CD4-positive, alpha-beta T cell (primary cell): ENCODE results near the gene ITGB8. TPM values are rescaled to one million over a fixed set of nuclear protein-coding genes. Genes with fewer than 3 reads are reported as not detected.

ENCODE experiments used
- ATAC-seq: fragments of 200-7000 bp; cut with Tn5 transposase; one replicate; pipeline ENCODE4 v1.10.0; 2022; ENCODE audit warnings: mild to moderate bottlenecking; ENCODE audit not compliant: poor library complexity
- CTCF ChIA-PET: fragments of 350-600 bp; sonication (Branson Sonifier 250); formaldehyde crosslinking; loops from one replicate; lab custom pipeline; 2021; ENCODE audit warnings: antibody characterized with exemption, inconsistent platforms; lab: Charles Lee
- POLR2A ChIA-PET: fragments of 350-600 bp; sonication (Branson Sonifier 250); formaldehyde crosslinking; loops from one replicate; lab custom pipeline; 2021; ENCODE audit warnings: antibody characterized with exemption, inconsistent platforms; lab: Charles Lee
- DNase-seq, 14 experiments: peaks; one replicate each; pipeline ENCODE4 v3.0.0-alpha.2; 2013 to 2020; ENCODE audit warnings: mixed read lengths in 2 of 14
- H3K27ac ChIP-seq, 2 donors: one replicate each; pipeline versions ENCODE4 v1.5.1 to v1.7.0; 2013; ENCODE audit warnings: low read length in 2 of 2, low read depth in 1 of 2, mild to moderate bottlenecking in 1 of 2
- H3K27me3 ChIP-seq, 2 experiments: 1 replicate in 1 of 2; 2 replicates in 1 of 2; pipeline versions ENCODE4 v1.6.1 to v1.7.0; 2013; ENCODE audit warnings: low read length in 2 of 2, control low read depth in 1 of 2, mild to moderate bottlenecking in 1 of 2, moderate library complexity in 1 of 2; ENCODE audit not compliant: insufficient read depth in 2 of 2, control insufficient read depth in 1 of 2
- H3K36me3 ChIP-seq: one replicate; pipeline ENCODE4 v1.6.1; 2013; ENCODE audit warnings: low read length, control low read depth; ENCODE audit not compliant: insufficient read depth
- H3K4me1 ChIP-seq: one replicate; pipeline ENCODE4 v1.6.1; 2013; ENCODE audit warnings: low read length, control low read depth; ENCODE audit not compliant: insufficient read depth
- H3K4me3 ChIP-seq: one replicate; pipeline ENCODE4 v1.5.1; 2013; ENCODE audit warnings: mild to moderate bottlenecking, low read length, moderate library complexity
- H3K9me3 ChIP-seq, 2 experiments: 1 replicate in 1 of 2; 2 replicates in 1 of 2; pipeline versions ENCODE4 v1.6.1 to v1.7.0; 2013; ENCODE audit warnings: low read length in 2 of 2, mild to moderate bottlenecking in 2 of 2, control low read depth in 1 of 2, moderate library complexity in 1 of 2; ENCODE audit not compliant: control insufficient read depth in 1 of 2, insufficient read depth in 1 of 2
- H3K27ac Mint-ChIP-seq: one replicate; pipeline ENCODE4 v1.8.0; 2020; ENCODE audit warnings: mixed read lengths
- H3K27me3 Mint-ChIP-seq: one replicate; pipeline ENCODE4 v1.8.0; 2021; ENCODE audit warnings: mixed read lengths
- H3K36me3 Mint-ChIP-seq: one replicate; pipeline ENCODE4 v1.8.0; 2021; ENCODE audit warnings: low read depth, mixed read lengths
- H3K4me1 Mint-ChIP-seq: one replicate; pipeline ENCODE4 v1.8.0; 2021; ENCODE audit warnings: low read depth, mixed read lengths
- H3K4me3 Mint-ChIP-seq: one replicate; pipeline ENCODE4 v1.8.0; 2020; ENCODE audit warnings: mild to moderate bottlenecking, mixed read lengths
- H3K9me3 Mint-ChIP-seq: one replicate; pipeline ENCODE4 v1.8.0; 2020; ENCODE audit warnings: mixed read lengths
- CTCF ChIP-seq: fragments of 200-600 bp; IDR thresholded peaks from one replicate; pipeline ENCODE4 v1.8.0; 2022; ENCODE audit warnings: antibody characterized with exemption, mild to moderate bottlenecking
- intact Hi-C, 2 experiments: fragments of 100-400 bp; cut with DNase I in 1 of 2; cut with micrococcal nuclease in 1 of 2; formaldehyde crosslinking; loops; one replicate each; pipeline versions ENCODE4 v1.15.1 to v1.9.0; 2023 to 2025; cut with DNase I, micrococcal nuclease
- total RNA-seq, 174 experiments: library from RNA in 2 of 174; stranded (reverse) in 2 of 174; gene quantifications; one replicate each; pipeline ENCODE4 v1.2.3 and lab custom pipeline; 2021 to 2026

The ITGB8 gene
- total RNA-seq, 2 experiments from 2014 or later, result not detected

- no peak for ATAC-seq
- TF ChIP-seq CTCF, result no peak
These were observed 20.4 kb upstream of the ITGB8 start for GRCh38 chr7:20310301-20310700.

GRCh38 chr7:20310963-20311742, 19.5 kb upstream of the ITGB8 start:
- Histone ChIP-seq H3K27me3 (no peaks in the 10 kb centered on the region), H3K27ac (no peak overlapping the region), H3K9me3 (no peaks in the 10 kb centered on the region), H3K36me3 (no peaks in the 10 kb centered on the region), H3K4me1 (no peaks in the 10 kb centered on the region), H3K4me3 (no peak overlapping the region)
- intact Hi-C loops, result no loop called here
- Mint-ChIP-seq H3K36me3 (no peaks in the 10 kb centered on the region), H3K27me3 (no peaks in the 10 kb centered on the region), H3K4me3 (no peak overlapping the region), H3K9me3 (no peaks in the 10 kb centered on the region), H3K27ac (no peak overlapping the region), H3K4me1 (no peaks in the 10 kb centered on the region)
- peak in 2 of 14 experiments; percentile 20 to 30 for DNase-seq
- TF ChIP-seq CTCF, result no peak
- ChIA-PET POLR2A (no interaction called here), CTCF (no interaction called here)
- no peak for ATAC-seq

More at GRCh38 chr7:20310301-20310700, 20.4 kb upstream of the ITGB8 start:
- no peaks in the 10 kb centered on the region for H3K27me3 ChIP-seq
- no peak overlapping the region for H3K27ac Mint-ChIP-seq
- H3K9me3 ChIP-seq, result no peaks in the 10 kb centered on the region
- CTCF ChIA-PET, result no interaction called here
- no peaks in the 10 kb centered on the region for H3K27me3 Mint-ChIP-seq
- H3K27ac ChIP-seq, result no peak overlapping the region
- no peaks in the 10 kb centered on the region for H3K4me1 Mint-ChIP-seq
- no peaks in the 10 kb centered on the region for H3K9me3 Mint-ChIP-seq
- no peaks in the 10 kb centered on the region for H3K4me1 ChIP-seq
- no peaks in the 10 kb centered on the region for H3K36me3 ChIP-seq
- H3K4me3 Mint-ChIP-seq, result no peak overlapping the region
- no peaks in the 10 kb centered on the region for H3K36me3 Mint-ChIP-seq
- POLR2A ChIA-PET, result no interaction called here
- intact Hi-C loops, result no loop called here
- no peak overlapping the region for H3K4me3 ChIP-seq
- no peak for DNase-seq

- H3K36me3 Mint-ChIP-seq, result no peaks in the 10 kb centered on the region
These were observed 19.0 kb upstream of the ITGB8 start for GRCh38 chr7:20311743-20312042.

More at GRCh38 chr7:20311743-20312042, 19.0 kb upstream of the ITGB8 start:
- Mint-ChIP-seq H3K27me3 (no peaks in the 10 kb centered on the region), H3K27ac (no peak overlapping the region), H3K4me1 (no peaks in the 10 kb centered on the region), H3K9me3 (no peaks in the 10 kb centered on the region), H3K4me3 (no peak overlapping the region)
- H3K9me3 ChIP-seq, result no peaks in the 10 kb centered on the region
- no peak for TF ChIP-seq CTCF
- CTCF ChIA-PET, result no interaction called here
- no peak overlapping the region for H3K4me3 ChIP-seq
- no peaks in the 10 kb centered on the region for H3K27me3 ChIP-seq
- intact Hi-C loops, result no loop called here
- POLR2A ChIA-PET, result no interaction called here
- ATAC-seq, result no peak
- no peak overlapping the region for H3K27ac ChIP-seq
- DNase-seq, result no peak
- H3K4me1 ChIP-seq, result no peaks in the 10 kb centered on the region
- no peaks in the 10 kb centered on the region for H3K36me3 ChIP-seq
